Measurements from ENCODE around the gene OVOL2. TPM values are rescaled to one million over a fixed set of nuclear protein-coding genes. Genes with fewer than 3 reads are reported as not detected.

The OVOL2 gene
- total RNA-seq, 4 donors from 2014 or later, result 28.4 to 87.6 (median 48.3) TPM

GRCh38 chr20:18048176-18048575 lies 9.5 kb downstream of the OVOL2 start:
- intact Hi-C loops (cut with DNase I; ENCODE audit: low total_unique reads) (no loop called here), in situ Hi-C loops (cut with MboI; ENCODE audit: low pct_ligation_motif_present in 1 of 4, low pct_unique_long_range_greater_than_20kb in 1 of 4, low sequenced_read_pairs in 3 of 4) (no loop called here)
- no peaks in the 10 kb centered on the region for H3K4me1 ChIP-seq
- H3K27ac ChIP-seq, result no peak overlapping the region
- WGBS, 2 donors (ENCODE audit: low coverage in 1 of 2), result 63 to 76% methylated on average over 1 to 5 of the region's 5 CpGs
- no peak for DNase-seq
- no peaks in the 10 kb centered on the region for H3K27me3 ChIP-seq
- H3K36me3 ChIP-seq, result no peaks in the 10 kb centered on the region
- TF ChIP-seq EP300 (IDR thresholded peaks at IDR 0.05; ENCODE audit: low read depth), result no peak
- TF ChIP-seq CTCF (IDR thresholded peaks at IDR 0.05), result no peak
- TF ChIP-seq POLR2AphosphoS5 (IDR thresholded peaks at IDR 0.05), result no peak
- TF ChIP-seq POLR2A (IDR thresholded peaks at IDR 0.05), result no peak
- no peak overlapping the region for H3K4me3 ChIP-seq
- H3K9me3 ChIP-seq, result no peaks in the 10 kb centered on the region

GRCh38 chr20:18046535-18046934 lies 11.2 kb downstream of the OVOL2 start:
- 40 to 53% methylated on average over 1 to 4 of the region's 4 CpGs for WGBS, 2 donors (ENCODE audit: low coverage in 1 of 2)
- Histone ChIP-seq H3K36me3 (no peaks in the 10 kb centered on the region), H3K4me3 (no peak overlapping the region), H3K9me3 (no peaks in the 10 kb centered on the region), H3K4me1 (no peaks in the 10 kb centered on the region), H3K27ac (peak overlapping the region; percentile 4 to 55 (median 38)), H3K27me3 (no peaks in the 10 kb centered on the region)
- intact Hi-C loops (cut with DNase I; ENCODE audit: low total_unique reads), result no loop called here
- TF ChIP-seq POLR2AphosphoS5 (IDR thresholded peaks at IDR 0.05), result no peak
- no peak for TF ChIP-seq EP300 (IDR thresholded peaks at IDR 0.05; ENCODE audit: low read depth)
- no peak for TF ChIP-seq CTCF (IDR thresholded peaks at IDR 0.05)
- no peak for TF ChIP-seq POLR2A (IDR thresholded peaks at IDR 0.05)
- DNase-seq, result peak; percentile 46
- in situ Hi-C loops (cut with MboI; ENCODE audit: low pct_ligation_motif_present in 1 of 4, low pct_unique_long_range_greater_than_20kb in 1 of 4, low sequenced_read_pairs in 3 of 4), result no loop called here

- WGBS, 2 donors (ENCODE audit: low coverage in 1 of 2), result 72% methylated on average over 9 of the region's 9 CpGs; no CpG with 5 or more reads in 1 of the 2 donors
- H3K4me1 ChIP-seq, result no peaks in the 10 kb centered on the region
- DNase-seq, result no peak
- no peaks in the 10 kb centered on the region for H3K36me3 ChIP-seq
- no peaks in the 10 kb centered on the region for H3K9me3 ChIP-seq
- in situ Hi-C loops (cut with MboI; ENCODE audit: low pct_ligation_motif_present in 1 of 4, low pct_unique_long_range_greater_than_20kb in 1 of 4, low sequenced_read_pairs in 3 of 4) (no loop called here), intact Hi-C loops (cut with DNase I; ENCODE audit: low total_unique reads) (no loop called here)
- H3K27me3 ChIP-seq, result no peaks in the 10 kb centered on the region
- H3K4me3 ChIP-seq, result no peak overlapping the region
- no peak overlapping the region for H3K27ac ChIP-seq
- TF ChIP-seq EP300 (IDR thresholded peaks at IDR 0.05; ENCODE audit: low read depth), result no peak
- no peak for TF ChIP-seq POLR2A (IDR thresholded peaks at IDR 0.05)
- TF ChIP-seq POLR2AphosphoS5 (IDR thresholded peaks at IDR 0.05), result no peak
- TF ChIP-seq CTCF (IDR thresholded peaks at IDR 0.05), result no peak
These were observed 15.5 kb downstream of the OVOL2 start for GRCh38 chr20:18042229-18042628.

GRCh38 chr20:18041462-18041861 lies 16.3 kb downstream of the OVOL2 start:
- WGBS, 2 donors (ENCODE audit: low coverage in 1 of 2), result 86% methylated on average over 15 of the region's 15 CpGs; no CpG with 5 or more reads in 1 of the 2 donors
- Histone ChIP-seq H3K9me3 (no peaks in the 10 kb centered on the region), H3K36me3 (no peaks in the 10 kb centered on the region), H3K4me3 (no peak overlapping the region), H3K4me1 (no peaks in the 10 kb centered on the region), H3K27ac (no peak overlapping the region), H3K27me3 (no peaks in the 10 kb centered on the region)
- no peak for DNase-seq
- intact Hi-C loops (cut with DNase I; ENCODE audit: low total_unique reads) (no loop called here), in situ Hi-C loops (cut with MboI; ENCODE audit: low pct_ligation_motif_present in 1 of 4, low pct_unique_long_range_greater_than_20kb in 1 of 4, low sequenced_read_pairs in 3 of 4) (no loop called here)
- TF ChIP-seq CTCF (IDR thresholded peaks at IDR 0.05), result no peak
- TF ChIP-seq EP300 (IDR thresholded peaks at IDR 0.05; ENCODE audit: low read depth), result no peak
- no peak for TF ChIP-seq POLR2A (IDR thresholded peaks at IDR 0.05)
- no peak for TF ChIP-seq POLR2AphosphoS5 (IDR thresholded peaks at IDR 0.05)

Data from transverse colon (tissue), 4 donors.